GM11168 (cell line): Measurements from ENCODE around the gene STK32C.

Experiments used
- in situ Hi-C: fragments of 300-500 bp; cut with MboI; formaldehyde crosslinking; loops from one replicate; pipeline ENCODE4 v1.12.0; 2022; ENCODE audit warnings: low sequenced_read_pairs; ENCODE audit not compliant: unreplicated experiment

The STK32C gene

GRCh38 chr10:132204078-132204780, 103.5 kb downstream of the STK32C start:
- in situ Hi-C loops, result no loop called here

DNA sequence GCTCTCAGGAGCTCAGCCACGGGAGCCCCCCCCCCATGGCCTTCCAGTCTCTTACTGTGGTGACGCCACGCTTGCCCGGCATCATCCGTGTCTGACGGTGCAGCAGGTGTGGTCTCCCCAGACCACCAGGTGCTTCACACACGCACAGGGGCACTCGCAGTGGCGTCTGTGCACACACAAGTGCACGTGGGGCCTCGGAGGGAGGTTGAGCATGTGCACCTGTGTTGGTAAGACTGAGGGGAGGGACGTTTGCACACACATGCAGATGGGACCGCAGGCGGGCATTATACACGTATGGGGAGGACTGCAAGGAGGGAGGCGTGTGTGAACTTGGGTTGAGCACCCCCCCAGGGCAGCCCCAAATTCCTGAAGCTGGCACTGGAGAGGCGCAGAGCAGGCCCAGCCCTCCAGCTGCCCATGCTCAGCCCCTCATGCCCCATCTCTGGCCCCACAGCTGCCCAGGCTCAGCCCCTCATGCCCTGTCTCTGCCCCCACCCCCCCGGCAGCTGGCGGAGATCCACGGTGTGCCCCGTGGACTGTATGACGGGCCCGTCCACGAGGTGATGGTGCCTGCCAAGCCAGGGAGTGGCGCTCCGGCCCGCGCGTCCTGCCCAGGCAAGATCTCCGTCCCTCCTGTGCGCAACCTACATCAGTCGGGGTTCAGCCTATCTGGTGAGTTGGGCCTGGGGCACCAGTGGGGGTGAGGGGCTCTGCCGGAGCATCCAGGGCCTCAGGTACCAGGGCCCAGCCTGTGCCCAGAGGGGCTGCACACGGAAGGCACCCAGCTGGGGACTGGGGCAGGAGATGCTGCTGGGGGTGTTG, 104.3 kb downstream of the STK32C start:
- in situ Hi-C loops, result no loop called here

DNA sequence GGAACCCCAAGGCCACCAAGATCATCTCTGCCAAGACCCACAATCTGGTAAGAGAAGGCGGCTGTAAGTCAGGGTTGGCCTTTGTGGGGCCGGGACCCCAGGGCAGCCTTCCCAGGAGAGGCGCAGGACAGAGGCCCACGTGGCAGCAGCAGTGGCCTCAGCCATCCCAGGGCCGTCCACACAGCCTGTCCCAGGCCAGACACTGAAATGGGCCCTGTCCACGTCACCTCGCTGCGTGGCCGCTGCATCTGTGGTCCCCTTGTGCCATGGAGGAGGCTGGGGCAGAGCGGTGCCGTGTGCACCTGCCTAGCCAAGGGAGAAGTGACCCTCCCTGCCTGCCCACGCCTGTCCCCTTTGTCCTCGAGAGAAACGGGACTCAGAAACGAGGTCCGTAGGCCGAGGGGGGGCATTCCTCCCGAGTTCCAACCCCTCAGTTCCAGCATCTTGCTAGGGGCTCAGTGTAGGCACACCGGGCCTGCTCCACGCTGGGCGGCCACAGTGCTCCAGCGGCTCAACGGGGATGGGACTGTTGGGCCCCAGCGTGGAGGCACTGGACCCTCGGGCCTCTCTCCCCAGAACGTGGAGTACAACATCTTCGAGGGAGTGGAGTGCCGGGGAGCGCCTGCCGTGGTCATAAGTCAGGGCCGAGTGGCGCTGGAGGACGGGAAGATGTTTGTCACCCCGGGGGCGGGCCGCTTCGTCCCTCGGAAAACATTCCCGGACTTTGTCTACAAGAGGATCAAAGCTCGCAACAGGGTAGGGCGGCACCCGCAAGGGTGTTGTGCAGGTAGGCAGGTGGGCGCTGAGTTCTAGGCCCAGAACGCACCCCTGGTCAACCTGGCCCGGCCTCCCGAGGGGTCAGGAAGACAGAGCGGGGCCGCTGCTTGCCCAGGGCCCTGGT, 105.4 kb downstream of the STK32C start:
- in situ Hi-C loops, result no loop called here

DNA sequence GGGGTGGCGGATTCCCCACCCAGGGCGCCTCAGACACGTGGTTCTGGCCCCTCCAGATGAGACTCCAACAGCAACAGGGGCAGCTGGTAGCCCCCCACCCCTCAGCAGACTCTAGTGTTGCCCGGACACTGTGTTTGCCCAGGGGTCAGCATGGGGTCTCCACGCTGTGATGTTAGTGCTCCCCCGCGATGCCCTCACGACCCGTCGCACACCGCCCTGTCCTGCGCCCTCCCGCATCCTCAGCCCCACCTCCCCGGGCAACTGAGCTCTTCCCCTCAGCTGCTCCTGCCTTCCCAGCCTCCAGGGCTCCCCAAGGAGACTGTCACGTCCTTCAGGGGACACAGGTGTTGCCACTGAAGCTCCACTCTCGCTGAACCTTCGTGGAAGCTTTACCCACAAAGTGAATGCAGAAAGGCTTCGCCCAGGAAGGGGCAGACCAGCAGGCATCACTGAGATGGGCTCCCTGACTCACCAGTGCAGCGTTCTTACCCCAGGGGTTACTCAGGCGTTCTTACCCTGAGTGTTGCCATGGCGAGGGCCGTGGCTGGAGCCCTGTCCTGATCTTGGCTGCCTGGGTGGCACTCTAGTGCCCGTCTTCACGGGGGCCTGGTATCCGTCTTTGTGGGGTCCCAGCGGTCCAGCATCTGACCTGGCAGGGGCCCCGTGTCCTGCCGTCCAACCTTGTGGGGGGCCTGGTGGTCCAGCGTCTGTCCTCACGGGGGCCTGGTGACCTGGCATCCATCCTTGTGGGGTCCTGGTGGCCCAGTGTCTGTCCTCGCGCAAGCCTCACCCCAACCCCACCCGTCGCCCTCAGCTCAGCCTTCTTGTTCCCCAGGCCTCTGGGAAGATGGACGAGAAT, 106.4 kb downstream of the STK32C start:
- in situ Hi-C loops, result no loop called here

GRCh38 chr10:132200344-132201110, 107.2 kb downstream of the STK32C start:
- in situ Hi-C loops, result no loop called here

GRCh38 chr10:132199854-132200311, 107.9 kb downstream of the STK32C start:
- in situ Hi-C loops, result no loop called here

- in situ Hi-C loops, result no loop called here
Observed at GRCh38 chr10:132199268-132199853, 108.4 kb downstream of the STK32C start.

DNA sequence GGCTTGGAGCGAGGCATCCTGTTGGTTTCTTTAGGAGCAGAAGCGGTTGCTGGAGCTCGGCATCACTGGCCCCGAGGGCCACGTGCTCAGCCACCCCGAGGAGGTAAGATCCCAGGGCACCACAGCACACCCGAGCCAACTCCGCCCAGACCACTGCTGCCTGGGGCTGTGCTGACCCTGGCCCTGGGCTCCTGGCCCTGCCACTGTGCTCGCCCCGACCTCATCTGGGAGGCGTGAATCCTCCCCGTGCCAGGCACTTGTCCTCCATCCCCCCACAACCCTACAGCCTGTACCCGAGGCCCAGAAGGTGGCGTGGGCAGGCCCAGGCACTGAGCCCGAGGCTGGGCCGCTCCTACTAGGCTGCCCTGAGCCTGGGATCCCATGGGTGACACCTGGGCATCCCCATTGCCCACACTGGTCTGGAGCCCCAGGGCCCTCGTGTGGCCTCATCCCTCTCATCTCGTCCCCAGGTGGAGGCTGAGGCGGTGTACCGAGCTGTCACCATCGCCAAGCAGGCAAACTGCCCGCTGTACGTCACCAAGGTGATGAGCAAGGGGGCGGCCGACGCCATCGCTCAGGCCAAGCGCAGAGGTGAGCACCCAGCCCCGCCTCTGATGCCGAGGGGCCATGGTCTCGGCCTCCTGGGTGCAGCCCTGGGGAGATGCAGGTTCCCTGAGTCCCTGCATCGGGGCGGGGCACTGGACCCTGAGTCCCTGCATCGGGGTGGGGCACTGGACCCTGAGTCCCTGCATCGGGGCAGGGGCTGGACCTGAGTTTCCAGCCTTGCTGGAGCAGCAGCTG, 109.2 kb downstream of the STK32C start:
- in situ Hi-C loops, result no loop called here

DNA sequence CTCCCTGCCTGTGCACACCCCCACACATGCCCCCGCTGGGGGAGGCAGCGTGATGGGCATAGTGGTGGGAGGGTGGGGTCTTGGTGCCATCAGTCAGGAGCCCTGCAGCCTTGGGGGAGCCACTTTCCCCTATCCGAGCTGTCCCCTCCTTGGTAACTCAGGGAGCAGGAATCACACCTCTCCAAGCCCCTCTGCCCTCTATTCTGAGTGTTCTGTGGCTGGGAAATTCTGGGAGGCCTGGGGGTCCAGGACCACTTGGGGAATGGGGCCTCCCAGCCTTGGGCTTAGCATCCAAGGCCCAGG, 109.7 kb downstream of the STK32C start:
- in situ Hi-C loops, result no loop called here

- in situ Hi-C loops, result no loop called here
Observed at GRCh38 chr10:132197271-132198067, 110.3 kb downstream of the STK32C start.

DNA sequence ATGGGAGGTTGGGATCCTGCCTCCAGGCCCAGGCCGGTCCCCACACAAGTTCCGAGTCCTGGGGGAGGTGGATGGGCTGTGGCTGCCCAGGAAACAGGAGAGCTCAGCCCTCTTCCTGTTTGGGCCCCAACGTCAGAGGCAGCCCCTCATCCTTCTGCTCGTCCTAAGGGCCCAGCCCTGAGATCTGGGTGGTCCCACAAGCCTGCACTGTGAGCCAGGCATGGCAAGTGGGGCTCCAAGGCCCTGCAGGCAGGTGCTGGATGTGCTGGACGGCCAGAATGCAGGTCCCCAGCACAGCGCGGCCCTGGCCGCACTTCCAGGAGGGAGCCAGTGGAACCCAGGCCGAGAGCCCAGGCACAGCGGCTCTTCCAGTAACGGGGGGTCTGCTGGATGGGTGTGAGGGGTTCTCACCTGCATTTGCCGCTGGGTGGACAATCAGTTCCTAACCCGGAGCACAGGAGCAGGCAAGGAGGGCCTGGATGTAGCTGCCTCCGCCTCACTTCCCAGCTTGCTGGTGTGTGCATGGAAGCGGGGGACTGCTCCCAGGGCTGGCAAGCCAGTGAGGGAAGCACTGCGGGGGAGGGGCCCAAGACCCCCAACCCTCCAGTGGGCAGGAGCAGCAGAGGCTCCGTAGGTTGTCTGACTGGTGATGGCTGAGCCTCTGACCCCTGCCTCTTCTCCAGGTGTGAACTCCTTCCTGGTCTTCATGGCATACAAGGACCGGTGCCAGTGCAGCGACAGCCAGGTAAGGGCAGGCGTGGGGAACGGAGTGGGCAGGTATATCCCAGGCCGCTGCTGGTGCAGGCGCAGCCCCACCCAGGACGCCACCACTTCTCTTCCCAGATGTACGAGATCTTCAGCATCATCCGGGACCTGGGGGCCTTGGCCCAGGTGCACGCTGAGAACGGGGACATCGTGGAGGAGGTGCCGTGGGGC, 111.3 kb downstream of the STK32C start:
- in situ Hi-C loops, result no loop called here

DNA sequence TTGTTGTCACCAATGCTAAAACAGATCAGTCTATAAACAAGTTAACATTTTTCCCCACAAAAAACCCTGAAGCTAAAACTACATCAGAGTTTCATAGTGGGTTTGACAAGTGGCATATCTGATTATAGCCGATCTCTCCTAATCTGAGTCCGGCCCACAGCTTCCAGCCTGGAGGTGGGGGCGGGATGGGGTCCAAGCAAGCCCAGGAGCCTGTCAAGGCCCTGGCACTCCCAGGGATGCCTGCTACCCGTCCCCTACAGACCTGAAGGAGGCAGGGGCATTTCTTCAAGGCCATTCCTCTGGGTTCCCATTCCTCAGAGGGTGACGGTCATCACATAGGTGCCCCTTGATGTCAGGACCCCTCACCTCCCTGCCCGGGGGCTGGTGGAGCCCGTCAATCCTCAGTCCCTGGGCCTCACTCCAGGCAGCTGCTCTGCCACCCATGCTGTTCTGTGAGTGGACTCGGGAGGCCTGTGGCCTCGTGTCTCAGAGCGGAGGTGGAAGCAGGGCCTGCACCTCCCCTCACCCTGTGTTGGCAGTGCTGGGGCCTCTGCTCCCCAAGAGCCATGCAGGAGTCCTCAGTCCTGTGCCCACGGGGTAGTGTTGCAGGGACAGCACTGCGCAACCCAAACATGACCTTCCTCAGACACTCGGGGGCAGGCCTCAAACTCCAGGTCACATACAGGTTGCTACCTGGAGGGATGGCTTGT, 112.2 kb downstream of the STK32C start:
- in situ Hi-C loops, result no loop called here

DNA sequence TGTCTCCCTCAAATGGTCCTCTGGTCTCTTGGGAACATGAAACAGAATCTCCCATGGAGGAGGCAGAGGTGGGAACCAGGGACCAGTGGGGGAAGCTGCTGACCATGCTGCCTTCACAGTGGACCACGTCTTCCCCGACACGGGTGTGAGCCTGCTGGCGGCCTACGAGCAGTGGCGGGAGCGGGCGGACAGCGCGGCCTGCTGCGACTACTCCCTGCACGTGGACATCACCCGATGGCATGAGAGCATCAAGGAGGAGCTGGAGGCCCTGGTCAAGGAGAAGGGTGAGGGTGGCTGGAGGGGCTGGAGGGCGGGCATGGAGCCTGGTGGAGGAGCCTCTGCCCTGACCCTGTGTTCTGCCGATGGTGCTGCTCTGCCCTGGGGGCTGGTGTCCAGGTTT, 113.0 kb downstream of the STK32C start:
- in situ Hi-C loops, result no loop called here

DNA sequence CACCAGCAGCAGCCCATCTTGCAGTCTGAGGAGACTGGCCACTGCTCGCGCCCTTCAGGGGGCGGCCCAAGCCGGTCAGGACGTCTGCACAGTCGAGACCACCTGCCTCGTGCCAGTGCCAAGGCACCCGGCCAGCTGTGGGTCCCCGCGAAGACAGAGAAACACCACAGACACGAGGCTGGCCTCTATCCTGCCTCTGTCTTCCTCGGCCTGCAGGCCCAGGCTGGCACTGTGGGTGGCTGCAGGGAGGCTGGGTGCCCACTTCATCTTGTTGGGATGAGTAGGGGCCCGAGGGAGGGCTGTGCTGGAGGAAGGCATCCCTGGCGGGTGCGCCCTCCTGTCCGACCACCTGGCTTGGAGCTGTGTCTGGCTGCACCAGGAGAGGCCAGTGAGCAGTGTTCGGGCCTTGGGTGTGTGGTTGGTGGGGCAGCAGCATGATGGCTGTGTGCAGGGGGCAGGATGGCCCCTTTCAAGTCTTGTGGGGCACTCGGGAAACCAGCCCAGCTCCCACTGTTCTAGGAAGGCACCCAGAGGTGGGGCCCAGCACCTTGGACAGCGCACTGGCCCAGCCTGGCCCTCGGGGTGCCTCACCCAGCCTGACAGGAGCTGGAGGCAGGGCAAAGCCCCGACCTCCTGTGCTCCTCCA, 113.7 kb downstream of the STK32C start:
- in situ Hi-C loops, result no loop called here

- in situ Hi-C loops, result no loop called here
Observed at GRCh38 chr10:132192991-132193665, 114.6 kb downstream of the STK32C start.
